DND-41 (cell line): Measurements from ENCODE around the gene PLEKHM3.

Source experiments
- ATAC-seq: fragments of 200-7000 bp; cut with Tn5 transposase; 3 replicates; pipeline ENCODE4 v1.9.1; 2021; ENCODE audit warnings: low read depth; ENCODE audit not compliant: insufficient read depth
- DNase-seq: peaks from one replicate; pipeline ENCODE4 v3.0.0-alpha.2; 2020
- H2AFZ ChIP-seq: 2 replicates; pipeline ENCODE4 v1.6.0; 2012; ENCODE audit warnings: low read depth, low read length
- H3K27ac ChIP-seq: 2 replicates; pipeline ENCODE4 v1.5.1; 2012; ENCODE audit warnings: low read length, inconsistent platforms
- H3K27me3 ChIP-seq: fragments of 200-600 bp; sonication (generic); 2 replicates; pipeline ENCODE4 v1.6.0; 2012; ENCODE audit warnings: low read length, mild to moderate bottlenecking, inconsistent platforms; ENCODE audit not compliant: insufficient read depth, poor library complexity
- H3K36me3 ChIP-seq: 2 replicates; pipeline ENCODE4 v1.5.1; 2012; ENCODE audit warnings: low read length, inconsistent platforms; ENCODE audit not compliant: insufficient read depth
- H3K4me1 ChIP-seq: 2 replicates; pipeline ENCODE4 v1.5.1; 2012; ENCODE audit warnings: mild to moderate bottlenecking, low read length; ENCODE audit not compliant: insufficient read depth
- H3K4me2 ChIP-seq: 2 replicates; pipeline ENCODE4 v1.6.0; 2012; ENCODE audit warnings: mild to moderate bottlenecking, moderate library complexity, low read length, inconsistent platforms; ENCODE audit not compliant: insufficient read depth
- H3K4me3 ChIP-seq, 2 experiments: fragments of 200-600 bp in 1 of 2; shearing (Covaris generic) in 1 of 2; 2 replicates each; pipeline ENCODE4 v1.5.1; 2012 to 2016; ENCODE audit warnings: inconsistent platforms in 2 of 2, low read length in 2 of 2, mild to moderate bottlenecking in 2 of 2, low read depth in 1 of 2, moderate library complexity in 1 of 2
- H3K79me2 ChIP-seq: 2 replicates; pipeline ENCODE4 v1.6.0; 2012; ENCODE audit warnings: low read length, inconsistent platforms; ENCODE audit not compliant: insufficient read depth
- H3K9ac ChIP-seq: 2 replicates; pipeline ENCODE4 v1.6.0; 2012; ENCODE audit warnings: low read depth, mild to moderate bottlenecking, inconsistent platforms, low read length, moderate library complexity
- H3K9me3 ChIP-seq: 2 replicates; pipeline ENCODE4 v1.5.1; 2012; ENCODE audit warnings: low read length, moderate library complexity, mild to moderate bottlenecking, inconsistent platforms; ENCODE audit not compliant: insufficient read depth, severe bottlenecking
- H4K20me1 ChIP-seq: 2 replicates; pipeline ENCODE4 v1.6.0; 2012; ENCODE audit warnings: low read length; ENCODE audit not compliant: insufficient read depth
- EZH2 ChIP-seq: IDR thresholded peaks from 3 replicates; pipeline ENCODE4 v1.6.1; 2012; ENCODE audit warnings: borderline replicate concordance, low read depth, mild to moderate bottlenecking, moderate library complexity, low read length, inconsistent platforms; ENCODE audit not compliant: severe bottlenecking
- TF ChIP-seq, protein P1 (sequence below): IDR thresholded peaks from 2 replicates; pipeline ENCODE4 v1.5.1; 2012; ENCODE audit warnings: borderline replicate concordance, low read length, moderate library complexity, mild to moderate bottlenecking; ENCODE audit not compliant: poor library complexity, severe bottlenecking; ENCODE audit errors: extremely low read depth

Gene PLEKHM3

DNA sequence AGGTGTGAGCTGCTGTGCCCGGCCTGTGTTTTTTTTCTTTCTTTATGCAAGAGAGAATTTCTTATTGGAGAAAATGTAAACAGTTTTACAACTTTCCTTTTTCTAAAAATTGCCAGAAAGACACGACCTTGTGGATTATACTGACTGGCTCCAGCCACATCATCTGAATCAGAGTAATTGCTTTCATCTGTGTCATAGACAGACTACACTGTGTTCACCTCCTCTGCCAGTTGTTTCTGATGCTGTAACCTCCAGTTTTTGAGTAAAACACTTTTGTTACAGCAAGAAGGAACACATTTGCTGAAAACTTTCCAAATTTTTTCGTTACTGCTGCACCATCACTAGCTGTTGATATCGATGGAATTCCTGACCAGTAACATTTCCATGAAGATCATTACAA is 43.9 kb upstream of the PLEKHM3 start:
- H3K9ac ChIP-seq, result no peak overlapping the region
- no peaks in the 10 kb centered on the region for H3K4me1 ChIP-seq
- H2AFZ ChIP-seq, result no peak overlapping the region
- no peak overlapping the region for H3K4me2 ChIP-seq
- DNase-seq (no peak), ATAC-seq (no peak)
- TF ChIP-seq EZH2, result no peak
- TF ChIP-seq, protein P1, sequence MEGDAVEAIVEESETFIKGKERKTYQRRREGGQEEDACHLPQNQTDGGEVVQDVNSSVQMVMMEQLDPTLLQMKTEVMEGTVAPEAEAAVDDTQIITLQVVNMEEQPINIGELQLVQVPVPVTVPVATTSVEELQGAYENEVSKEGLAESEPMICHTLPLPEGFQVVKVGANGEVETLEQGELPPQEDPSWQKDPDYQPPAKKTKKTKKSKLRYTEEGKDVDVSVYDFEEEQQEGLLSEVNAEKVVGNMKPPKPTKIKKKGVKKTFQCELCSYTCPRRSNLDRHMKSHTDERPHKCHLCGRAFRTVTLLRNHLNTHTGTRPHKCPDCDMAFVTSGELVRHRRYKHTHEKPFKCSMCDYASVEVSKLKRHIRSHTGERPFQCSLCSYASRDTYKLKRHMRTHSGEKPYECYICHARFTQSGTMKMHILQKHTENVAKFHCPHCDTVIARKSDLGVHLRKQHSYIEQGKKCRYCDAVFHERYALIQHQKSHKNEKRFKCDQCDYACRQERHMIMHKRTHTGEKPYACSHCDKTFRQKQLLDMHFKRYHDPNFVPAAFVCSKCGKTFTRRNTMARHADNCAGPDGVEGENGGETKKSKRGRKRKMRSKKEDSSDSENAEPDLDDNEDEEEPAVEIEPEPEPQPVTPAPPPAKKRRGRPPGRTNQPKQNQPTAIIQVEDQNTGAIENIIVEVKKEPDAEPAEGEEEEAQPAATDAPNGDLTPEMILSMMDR, result no peak
- H4K20me1 ChIP-seq, result no peaks in the 10 kb centered on the region
- H3K4me3 ChIP-seq, result no peak overlapping the region
- no peaks in the 10 kb centered on the region for H3K9me3 ChIP-seq
- no peaks in the 10 kb centered on the region for H3K36me3 ChIP-seq
- no peak overlapping the region for H3K27ac ChIP-seq
- H3K27me3 ChIP-seq, result no peaks in the 10 kb centered on the region
- H3K79me2 ChIP-seq, result no peaks in the 10 kb centered on the region

DNA sequence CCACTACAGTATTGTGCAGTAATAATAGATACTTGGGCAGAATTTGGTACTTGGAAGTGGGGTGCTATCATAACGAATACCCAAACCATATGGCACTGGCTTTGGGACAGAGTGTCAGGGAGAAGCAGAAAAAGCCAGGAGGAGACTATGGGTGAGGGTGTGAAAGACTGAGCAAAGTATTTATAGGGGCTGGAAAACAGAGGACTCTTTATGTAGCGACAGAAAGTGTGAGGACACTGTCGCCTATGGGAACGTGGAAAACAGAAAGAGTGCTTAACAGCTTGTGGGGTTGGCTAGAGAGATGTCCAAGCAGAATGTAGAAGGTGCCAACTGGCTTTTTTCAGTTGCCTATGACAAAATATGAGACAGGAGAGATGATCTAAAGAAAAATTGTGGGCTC is 40.7 kb upstream of the PLEKHM3 start:
- Histone ChIP-seq H3K9me3 (no peaks in the 10 kb centered on the region), H2AFZ (no peak overlapping the region), H3K36me3 (no peaks in the 10 kb centered on the region), H3K27ac (no peak overlapping the region), H3K4me3 (no peak overlapping the region), H3K9ac (no peak overlapping the region), H3K4me1 (no peaks in the 10 kb centered on the region), H4K20me1 (no peaks in the 10 kb centered on the region), H3K4me2 (no peak overlapping the region), H3K79me2 (no peaks in the 10 kb centered on the region), H3K27me3 (no peaks in the 10 kb centered on the region)
- ATAC-seq (no peak), DNase-seq (no peak)
- TF ChIP-seq, protein P1, result no peak
- TF ChIP-seq EZH2, result no peak

DNA sequence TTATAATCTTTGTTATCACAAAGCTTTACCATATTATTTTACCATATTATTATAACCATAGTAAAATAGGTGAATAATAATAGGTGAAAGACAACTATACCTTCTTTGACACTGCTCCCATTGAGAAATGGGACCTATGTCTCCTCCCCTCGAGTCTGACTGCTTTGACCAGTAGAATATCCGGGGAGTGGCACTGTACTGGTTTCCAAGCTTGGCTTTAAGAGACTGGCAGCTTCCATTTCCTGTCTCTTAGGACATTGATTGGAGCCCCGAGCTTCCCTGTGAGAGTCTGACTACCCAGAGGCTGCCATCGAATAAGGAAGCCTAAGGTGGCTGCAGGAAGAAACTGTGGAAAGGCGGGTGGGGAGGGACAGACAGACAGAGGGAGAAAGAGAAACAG is 40.1 kb upstream of the PLEKHM3 start:
- H3K4me3 ChIP-seq, result no peak overlapping the region
- DNase-seq (no peak), ATAC-seq (no peak)
- H3K79me2 ChIP-seq, result no peaks in the 10 kb centered on the region
- no peaks in the 10 kb centered on the region for H3K27me3 ChIP-seq
- H3K27ac ChIP-seq, result no peak overlapping the region
- H3K36me3 ChIP-seq, result no peaks in the 10 kb centered on the region
- no peaks in the 10 kb centered on the region for H4K20me1 ChIP-seq
- no peak for TF ChIP-seq EZH2
- TF ChIP-seq, protein P1, result no peak
- no peaks in the 10 kb centered on the region for H3K9me3 ChIP-seq
- H3K9ac ChIP-seq, result no peak overlapping the region
- no peak overlapping the region for H2AFZ ChIP-seq
- no peaks in the 10 kb centered on the region for H3K4me1 ChIP-seq
- no peak overlapping the region for H3K4me2 ChIP-seq

DNA sequence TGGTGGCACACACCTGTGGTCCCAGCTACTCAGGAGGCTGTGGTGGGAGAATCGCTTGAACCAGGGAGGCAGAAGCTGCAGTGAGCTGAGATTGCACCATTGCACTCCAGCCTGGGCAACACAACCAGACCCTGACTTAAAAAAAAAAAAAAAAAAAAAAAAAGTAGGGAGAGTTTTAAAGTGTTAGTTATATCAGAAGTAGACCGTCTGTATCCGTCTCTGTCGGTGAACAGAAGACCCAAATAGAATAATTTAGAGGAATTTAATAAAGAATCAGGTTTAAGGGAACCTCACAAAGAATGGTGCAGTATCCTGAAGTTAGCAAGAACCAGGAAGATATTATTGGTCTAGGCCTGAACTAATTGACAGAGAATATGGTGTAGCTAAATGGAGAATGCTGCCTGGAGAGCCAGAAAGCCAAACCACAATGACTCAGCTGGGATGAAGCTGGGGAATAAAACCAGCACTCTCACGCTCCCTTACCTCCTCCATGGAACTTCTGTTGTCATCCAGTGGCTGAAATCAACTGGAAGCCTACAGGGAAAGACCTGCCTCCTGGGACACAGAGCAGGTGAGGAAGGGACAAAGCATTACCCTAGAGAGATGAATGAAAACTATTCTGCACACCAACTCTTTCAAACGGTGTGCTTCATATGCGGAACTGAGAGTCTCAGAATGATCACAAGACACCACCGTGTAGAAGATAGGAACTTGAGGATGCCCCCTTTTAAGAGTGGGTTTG is 39.1 kb upstream of the PLEKHM3 start:
- peak overlapping the region; percentile 31; the same call in 1 of the 2 replicates for H2AFZ ChIP-seq
- no peaks in the 10 kb centered on the region for H3K36me3 ChIP-seq
- ATAC-seq (no peak), DNase-seq (no peak)
- no peak overlapping the region for H3K27ac ChIP-seq
- H4K20me1 ChIP-seq, result no peaks in the 10 kb centered on the region
- no peaks in the 10 kb centered on the region for H3K79me2 ChIP-seq
- H3K27me3 ChIP-seq, result no peaks in the 10 kb centered on the region
- no peak for TF ChIP-seq EZH2
- TF ChIP-seq, protein P1, result no peak
- no peak overlapping the region for H3K4me3 ChIP-seq
- H3K9me3 ChIP-seq, result no peaks in the 10 kb centered on the region
- no peaks in the 10 kb centered on the region for H3K4me1 ChIP-seq
- H3K9ac ChIP-seq, result no peak overlapping the region
- no peak overlapping the region for H3K4me2 ChIP-seq
